ENCODE measurements around the gene TMEM131.

The TMEM131 gene

DNA sequence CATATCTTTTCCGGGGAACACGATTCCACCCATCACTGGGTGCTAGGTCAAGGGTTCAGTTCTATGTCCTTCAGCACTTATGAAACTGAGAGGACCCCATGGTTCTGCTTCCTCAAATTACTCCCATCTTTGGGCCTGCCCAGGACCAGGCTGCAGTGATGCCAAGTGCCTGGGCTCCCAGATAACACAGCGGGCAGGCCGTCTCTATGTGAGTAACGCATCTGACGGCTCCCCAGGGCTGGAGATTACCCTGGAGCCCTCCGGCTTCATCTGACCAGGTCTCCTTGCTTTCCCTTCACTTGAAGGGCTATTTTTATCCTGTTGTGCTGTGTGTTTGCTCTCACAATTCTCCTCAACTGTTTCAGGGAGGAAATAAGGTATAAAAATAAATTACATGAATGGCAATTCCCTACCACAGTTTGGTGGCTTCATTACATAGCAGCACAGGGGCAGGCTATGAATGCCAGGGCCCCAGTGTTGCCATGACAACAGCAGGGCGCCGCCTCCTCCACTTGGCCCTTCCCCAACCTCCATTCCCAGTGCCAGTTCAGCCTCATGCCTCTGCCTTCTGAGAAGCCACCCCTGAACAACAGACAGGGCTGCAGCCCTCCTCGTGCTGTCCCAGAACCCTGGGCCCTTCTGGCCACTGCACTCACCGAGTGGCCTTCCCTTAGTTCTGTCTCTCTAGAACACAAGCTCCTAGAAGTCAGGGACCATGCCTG, 25.4 kb upstream of the TMEM131 start:
- DNase-seq: no peak

DNA sequence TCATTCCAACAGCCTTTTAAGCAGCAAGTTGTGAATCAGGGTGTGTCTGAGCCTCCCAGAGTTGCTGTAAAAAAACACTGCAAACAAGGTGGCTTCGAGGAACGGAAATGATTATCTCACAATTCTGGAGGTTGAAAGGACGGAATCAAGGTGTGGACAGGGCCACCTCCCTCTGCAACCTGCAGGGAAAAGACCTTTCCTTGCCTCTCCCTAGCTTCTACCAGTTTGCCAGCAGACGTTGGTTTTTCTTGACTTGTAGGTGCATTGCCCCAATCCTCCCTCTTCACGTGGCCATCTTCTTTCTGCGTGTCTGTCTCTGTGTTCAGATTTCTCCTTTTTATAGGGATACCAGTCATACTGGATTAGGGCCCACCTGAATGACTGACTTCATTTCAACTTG, 24.8 kb upstream of the TMEM131 start:
- no peak for DNase-seq

DNA sequence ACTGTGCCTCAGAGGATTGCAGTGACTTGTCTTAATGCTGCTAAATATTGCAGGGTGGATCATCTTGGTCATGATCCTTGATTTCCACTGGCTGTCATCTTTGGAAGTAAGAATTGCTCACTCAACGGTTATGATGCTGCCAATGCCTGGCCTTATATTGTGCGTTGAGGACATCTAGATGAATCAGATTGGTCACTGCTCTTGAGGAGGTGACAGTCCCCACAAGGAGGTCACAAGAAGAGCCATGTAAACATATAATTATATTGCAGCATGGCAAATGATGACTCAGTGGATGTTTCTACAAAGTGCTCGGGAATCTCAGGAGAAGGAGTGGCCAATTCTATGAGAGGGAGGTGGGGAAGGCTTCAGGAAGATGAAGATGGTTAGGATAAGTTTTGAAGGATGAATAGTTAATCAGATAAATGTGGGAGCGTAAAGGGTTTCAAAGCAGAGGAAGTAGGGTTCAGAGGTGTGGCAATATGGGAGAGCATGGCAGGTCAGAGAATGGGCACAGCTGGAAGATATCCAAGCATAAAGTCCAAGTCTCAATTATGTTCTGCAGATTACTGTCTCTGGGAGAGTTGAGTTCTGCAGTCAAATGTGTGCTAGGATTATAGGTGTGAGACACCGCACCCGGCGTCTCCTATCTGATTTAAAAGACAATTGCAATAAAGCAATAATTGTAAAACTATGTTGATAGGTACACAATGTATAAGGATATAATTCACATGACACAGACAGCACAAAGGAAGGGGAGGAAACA, 21.3 kb upstream of the TMEM131 start:
- DNase-seq: no peak

DNA sequence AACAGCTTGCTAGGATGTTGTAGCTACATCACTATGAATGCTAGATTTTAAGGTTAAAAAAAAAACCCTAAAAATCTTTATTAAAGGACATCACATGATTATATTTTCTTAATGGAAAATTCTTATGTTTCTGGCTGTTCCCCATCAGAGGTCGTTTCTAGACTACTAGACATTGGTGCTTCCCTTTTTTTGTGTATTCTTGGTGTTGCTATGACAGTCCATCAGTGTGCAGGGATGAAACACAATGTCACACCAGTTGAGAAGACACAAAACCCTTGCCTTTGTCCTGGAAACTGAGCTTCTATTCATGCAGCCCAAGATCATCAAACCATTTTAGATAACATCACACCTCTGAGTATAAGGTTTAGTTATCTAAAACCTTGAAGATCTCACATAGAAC, 19.9 kb upstream of the TMEM131 start:
- no peak for DNase-seq

DNA sequence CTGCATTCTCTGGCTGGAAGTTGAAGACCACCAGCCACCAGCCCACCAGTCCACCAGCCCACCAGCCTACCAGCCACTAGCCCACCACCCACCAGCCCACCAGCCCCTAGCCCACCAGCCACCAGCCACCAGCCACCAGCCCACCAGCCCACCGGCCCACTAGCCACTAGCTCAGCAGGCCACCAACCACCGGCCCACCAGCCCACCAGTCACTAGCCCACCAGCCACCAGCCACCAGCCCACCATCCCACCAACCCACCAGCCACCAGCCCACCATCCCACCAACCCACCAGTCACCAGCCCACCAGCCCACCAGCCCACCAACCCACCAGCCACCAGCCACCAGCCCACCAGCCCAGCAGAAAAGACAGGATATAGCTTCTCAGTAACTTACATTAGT, 18.6 kb upstream of the TMEM131 start:
- DNase-seq: no peak

DNA sequence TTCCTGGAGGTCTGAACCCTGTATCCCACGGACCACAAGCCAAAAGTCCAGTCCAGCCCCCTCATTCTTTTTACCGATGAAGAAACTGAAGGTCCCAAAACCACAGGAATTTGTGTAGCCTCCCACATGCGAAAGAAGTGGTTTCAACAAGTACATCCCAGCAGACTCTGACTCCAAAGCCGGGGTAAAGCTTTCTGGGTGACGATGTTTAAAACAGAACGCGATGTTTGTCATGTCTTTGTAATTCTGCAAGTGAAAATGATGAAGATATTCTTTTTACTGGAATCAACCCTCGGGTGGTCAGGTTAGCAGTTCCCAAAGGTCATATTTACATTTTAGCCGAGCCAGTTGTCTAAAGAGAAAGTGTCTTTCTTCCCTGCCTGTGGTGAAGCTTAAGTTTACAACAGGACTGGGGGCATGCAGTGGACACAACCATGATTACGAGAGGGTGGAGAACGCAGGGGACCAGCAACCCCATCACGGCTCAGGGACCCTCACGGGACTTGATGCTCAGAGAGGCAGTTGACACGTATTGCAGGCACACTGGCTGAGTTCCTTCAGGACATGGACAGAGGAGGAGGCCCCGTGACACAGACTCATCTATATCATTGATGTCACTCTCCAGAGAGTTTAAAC, 17.8 kb upstream of the TMEM131 start:
- no peak for DNase-seq

DNA sequence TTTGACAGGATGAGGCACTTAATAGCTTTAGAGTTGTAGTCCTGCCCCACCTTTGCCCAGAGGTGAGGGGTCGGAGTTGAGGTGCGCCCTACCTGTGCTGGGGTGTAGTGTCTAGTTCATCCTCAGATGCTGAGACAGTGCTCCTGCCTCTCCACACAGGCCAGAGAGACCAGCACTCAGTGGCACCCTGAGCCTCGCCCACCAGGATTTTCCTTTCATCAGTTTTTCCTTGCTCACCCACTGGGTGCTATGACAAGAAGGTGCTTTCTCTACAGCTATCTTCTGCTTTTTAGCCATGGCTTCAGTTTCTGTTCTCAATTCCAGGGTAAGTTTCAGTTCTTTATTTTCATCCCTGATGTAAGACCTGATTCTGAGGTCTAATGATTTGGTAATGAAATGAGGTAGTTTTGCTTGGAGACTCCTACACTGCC, 16.8 kb upstream of the TMEM131 start:
- no peak for DNase-seq

DNA sequence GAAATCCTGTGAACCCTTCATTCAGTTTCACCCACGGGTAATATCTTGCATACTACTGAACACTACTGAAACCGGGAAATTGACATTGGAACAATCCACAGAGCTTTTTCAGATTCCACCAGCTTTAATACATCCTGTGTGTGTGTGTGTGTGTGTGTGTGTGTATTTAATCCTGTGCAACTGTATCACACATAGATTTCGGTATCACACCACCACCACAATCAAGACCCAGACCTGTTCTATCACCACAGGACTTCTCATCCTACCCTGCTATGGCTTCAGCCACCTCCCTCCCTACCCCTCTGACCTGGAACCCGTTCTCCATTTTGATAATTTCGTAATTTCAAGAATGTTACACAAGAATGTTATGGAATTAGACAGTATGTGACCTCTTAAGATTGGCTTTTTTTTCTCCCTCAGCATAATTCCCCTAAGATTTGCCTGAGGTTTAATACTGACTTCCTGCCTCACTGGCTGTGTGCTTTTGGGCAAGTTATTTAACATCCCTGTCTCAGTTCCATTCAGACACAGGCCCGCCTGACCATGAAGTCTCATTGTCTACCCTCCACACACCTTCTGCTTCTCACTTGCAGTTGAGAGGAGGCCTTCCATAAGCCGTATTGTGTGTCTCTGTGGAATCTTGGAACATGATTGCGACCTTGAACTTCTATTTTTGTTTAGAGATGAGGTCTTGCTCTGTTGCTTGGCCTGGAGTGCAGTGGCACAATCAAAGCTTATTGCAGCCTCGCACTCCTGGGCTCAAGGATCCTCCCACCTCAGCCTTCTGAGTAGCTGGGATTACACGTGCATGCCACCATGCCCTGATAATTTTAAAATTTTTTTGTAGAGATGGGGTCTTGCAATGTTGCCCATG, 14.4 kb upstream of the TMEM131 start:
- no peak for DNase-seq

DNA sequence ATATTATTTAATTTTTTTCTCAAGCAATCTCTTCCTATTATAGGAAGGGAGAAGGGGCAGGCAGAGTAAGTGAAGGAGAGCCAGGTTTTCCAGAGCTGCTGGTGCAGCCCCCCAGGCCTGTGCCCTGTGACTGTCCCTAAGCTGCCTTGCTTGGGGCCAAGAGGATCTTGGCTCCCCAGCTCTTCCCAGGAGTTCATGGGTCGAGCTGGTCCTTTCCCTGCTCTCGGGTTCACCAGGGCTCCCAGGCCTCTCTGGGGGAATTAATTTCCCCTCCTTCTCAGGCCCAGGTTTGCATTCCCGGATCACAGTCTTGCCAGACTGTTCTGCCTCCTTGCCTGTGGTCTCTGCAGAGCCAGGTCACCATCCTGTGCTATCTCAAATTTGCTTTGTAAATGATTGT, 12.7 kb upstream of the TMEM131 start:
- no peak for DNase-seq

DNA sequence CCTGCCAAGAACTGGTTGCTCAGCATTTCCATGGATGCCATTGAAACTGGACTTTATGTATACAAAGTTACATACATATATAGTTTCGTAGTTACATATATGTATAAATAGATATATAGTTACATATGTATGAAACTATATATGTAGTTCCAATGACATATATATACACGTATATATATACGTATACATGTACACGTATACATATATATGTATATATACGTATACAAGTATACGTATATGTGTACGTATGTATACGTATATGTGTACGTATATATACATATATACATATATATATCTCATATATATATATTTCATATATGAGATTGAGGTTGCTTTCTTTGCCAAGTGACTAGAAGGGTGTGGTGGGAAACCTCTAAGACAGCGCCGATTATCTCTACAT, 10.6 kb upstream of the TMEM131 start:
- no peak for DNase-seq

DNA sequence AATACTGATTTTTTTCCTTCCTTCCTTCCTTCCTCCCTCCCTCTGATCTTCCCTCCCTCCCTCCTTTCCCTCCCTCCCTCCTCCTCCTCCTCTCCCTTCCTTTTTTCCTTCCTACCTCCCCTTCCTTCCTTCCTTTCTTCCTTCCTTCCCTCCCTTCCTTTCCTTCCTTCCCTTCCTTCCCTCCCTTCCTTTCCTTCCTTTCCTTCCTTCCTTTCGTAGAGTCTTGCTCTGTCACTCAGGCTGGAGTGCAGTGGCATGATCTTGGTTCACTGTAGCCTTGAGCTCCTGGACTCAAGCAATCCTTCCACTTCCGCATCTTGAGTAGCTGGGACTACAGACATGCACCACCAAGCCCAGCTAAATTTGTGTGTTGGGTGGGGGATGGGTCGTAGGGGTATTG, 8.9 kb upstream of the TMEM131 start:
- DNase-seq: no peak

DNA sequence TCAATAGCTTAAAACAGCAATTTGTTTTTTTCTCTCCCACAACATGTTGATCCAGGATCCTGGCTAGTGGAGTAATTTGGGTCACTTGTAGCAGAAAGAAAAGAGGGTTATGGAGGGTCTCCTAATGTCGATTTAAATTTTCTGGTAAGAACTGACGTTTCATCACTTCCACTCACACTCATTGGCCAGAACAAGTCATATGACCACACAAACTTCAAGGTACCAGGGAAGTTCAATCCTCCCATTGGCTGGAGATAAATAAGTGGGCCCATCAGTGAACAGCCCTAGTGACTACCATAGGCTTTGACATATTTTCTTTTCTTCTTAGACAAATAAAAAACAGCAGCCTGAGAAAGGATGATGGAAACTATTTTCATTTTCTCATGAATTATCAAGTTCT, 8.3 kb upstream of the TMEM131 start:
- no peak for DNase-seq

DNA sequence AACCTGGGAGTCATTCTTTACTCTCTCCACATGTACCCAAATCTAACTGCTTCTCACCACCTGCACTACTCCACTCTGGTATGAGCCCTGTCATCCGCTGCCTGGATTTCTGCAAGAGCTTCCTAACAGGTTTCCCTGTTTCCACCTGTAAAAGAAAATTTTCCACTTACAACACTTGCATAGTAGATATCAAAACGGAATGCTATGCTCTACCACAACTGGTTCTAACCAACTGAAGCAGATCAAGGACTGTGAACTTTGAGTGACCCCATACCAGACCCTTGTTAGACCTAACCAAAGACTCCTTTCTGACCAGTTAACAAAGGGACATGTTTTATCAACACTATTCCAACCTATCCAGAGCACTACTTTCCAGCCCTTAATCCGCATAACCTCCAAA, 3.8 kb upstream of the TMEM131 start:
- DNase-seq: no peak

DNA sequence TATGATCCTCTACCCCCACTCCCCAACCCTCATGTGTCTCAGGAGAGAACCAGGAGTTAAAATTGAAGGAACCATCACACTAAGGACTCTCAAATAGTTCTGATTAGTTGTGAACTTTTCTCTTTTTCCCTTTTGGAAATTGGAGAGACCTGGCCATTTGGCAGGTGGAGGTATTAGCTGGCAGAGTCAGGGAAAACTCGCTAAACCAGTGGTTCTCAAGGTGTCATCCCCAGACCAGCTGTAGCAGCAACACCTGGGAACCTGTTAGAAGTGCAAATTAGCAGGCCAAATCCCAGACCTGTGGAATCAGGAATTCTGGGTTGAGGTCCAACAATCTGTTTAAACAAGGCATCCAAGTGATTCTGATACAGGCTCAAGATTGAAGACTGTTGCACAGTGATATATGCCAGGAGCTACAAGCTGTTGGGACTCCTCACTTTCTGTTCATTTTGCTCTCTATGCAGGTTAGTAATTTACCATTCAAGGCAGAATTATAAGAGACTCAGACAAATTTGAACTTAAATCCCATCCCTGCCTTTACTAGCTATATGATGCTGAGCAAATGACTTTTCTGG, 2.8 kb upstream of the TMEM131 start:
- no peak for DNase-seq

DNA sequence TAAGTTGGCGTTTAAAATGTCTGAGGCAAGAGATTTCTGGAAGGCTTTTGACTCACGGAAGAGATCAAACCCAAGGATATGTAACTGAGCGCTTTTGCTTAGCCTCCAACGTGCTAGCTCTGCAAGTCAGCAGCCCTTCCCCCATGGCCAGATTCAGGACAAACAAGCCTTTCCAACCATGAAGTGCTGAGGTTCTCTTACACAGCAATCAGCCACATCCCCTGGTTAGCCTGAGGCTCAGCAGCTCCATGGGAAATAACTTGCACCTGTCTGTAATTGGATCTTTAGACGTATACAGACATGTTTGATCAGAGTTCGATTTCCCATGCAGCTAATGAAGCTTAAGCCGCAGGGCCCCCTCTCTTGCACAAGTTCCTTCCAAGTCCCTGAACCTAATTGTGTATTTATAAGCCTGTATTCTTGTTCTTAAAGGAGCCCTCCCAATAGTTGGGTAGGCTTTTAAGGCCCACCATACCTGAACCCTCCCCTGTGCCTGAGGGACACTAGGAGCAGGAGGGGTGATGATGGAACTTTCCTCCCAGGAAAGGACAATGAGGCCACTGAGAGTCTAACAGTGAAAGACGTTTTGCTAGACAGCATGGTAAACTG, 2.1 kb upstream of the TMEM131 start:
- peak; percentile 94 for DNase-seq

DNA sequence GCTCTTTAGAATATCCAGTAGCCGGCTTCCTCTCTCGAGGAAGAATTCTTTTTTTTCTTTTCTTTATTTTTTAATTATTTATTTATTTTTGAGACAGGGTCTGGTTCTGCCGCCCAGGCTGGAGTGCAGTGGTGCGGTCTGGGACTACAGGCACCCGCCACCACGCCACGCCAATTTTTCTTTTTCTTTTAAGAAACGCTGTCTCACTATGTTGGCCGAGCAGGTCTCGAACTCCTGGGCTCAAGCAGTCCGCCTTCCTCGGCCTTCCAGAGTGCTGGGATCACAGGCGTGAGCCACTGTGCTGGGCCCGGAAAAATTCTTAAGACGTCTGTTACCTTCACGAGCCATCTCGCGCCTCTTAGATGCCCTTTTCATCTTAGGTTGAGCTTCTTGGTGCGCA, 931 bp upstream of the TMEM131 start:
- no peak for DNase-seq

DNA sequence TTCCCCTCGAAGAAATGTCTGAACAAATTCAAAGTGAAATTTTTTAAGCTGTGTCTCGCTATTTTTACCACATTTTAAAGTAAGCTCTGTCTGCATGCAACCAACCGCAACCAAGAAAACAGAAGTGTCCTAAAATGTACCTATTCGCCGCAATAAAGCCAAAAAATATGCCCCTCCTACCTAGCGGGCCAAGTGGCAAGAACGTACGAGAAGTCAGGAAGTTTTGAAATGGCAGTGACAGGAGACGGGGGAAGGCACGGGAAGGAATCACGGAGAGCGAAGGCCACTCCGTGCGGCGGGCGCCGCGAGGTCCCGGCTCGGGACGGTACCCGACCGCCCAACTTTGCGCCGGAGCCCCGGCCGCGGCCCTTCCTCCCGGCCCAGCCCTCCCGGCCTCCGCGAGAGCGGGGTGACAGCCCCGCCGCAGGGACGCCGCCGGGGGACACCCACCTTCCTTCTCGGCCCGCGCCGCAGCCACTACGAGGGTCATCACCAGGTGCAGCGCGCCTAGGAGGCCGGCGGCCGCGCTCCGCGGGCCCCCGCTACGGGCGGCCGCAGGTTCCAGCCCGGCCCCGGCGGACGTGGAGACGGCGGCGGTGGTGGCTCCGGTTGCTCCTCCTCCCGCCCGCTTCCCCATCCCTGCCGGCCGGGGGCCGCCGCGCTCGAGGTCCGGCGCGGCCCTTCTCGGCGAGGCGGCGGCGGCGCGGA, 568 bp downstream of the TMEM131 start:
- DNase-seq: no peak

DNA sequence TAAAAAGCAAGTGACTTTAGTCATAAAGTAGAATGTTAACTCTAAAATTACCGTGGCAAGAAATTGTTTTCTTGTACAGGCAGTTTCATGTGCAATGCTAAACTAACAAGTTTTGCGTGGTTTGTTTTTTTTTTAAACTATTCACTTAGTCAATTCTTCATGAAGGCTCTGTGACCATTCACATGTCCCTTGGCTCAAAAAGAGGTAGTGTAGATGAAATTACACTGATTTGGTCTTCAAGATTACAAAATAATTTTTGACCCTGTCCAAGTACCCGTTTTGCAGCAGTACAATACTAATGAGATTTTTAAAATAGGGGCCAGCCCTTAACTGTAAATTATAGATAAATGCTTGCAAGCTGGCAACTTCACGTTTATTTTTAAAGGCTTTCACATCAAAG, 1.3 kb downstream of the TMEM131 start:
- no peak for DNase-seq

DNA sequence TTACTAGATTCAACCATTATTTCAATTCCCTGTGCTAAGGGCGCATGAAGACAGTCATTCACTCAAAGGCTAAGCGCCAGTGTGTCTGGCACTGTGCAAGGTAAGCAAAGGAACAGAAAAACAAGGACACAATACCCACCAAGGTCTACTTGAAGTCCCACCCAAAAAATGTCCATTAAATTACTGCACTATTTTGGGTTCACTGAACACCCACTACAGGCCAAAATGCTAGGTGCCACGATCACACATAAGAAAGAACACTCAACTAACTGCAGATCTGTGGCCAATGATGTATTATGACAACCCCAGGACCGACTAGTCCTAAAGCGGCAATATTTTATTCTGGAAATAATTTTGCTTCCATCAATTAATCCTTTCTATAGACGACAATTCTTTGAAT, 1.8 kb downstream of the TMEM131 start:
- no peak for DNase-seq

DNA sequence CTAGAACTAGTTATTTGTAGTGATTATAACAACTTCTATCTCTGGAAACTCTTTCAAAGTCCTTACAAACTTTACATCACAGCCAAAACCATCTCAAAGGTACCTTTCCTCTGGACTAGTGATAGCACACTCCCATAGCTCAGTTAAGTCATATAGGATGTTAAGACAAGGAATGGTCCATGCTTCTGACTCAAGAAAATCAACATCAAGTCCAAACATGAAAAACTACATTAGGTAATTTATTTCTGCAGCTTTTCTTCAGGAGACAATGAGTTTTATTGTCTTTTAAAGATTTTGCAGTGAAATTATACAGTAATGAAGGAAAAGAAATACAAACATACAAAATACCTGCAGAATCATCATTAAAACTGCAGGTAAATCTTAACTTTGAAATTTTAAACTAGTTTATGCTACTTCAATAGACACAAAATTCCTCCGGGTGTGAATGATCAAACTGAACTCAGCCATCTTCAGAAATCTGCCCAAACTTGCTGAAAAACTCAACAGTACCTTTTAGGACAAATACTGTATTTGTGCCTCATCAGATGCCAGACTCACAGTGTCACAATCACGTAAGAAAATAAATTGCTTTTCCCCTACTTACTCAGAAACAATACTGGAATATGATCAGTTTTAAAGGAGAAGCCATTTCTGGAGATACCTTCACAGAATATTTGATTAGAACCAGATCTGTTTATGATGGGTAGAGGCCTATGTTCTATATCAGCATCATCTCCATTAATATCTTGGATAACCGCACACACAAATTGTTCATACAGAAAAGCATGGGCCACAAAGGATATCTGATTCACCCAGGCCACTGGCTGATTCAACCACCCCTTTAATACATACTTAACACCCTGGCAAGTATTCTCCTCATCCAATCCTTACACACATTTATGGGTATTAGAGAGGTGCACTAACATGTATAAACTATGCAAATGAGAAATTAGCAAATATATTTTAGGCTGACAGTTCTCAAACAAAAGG, 2.6 kb downstream of the TMEM131 start:
- DNase-seq: no peak

Measured in NCI-H510A (cell line).